ENCODE measurements around the gene TTR. TPM values are rescaled to one million over a fixed set of nuclear protein-coding genes. Genes with fewer than 3 reads are reported as not detected.

TTR gene
- total RNA-seq, 1 experiment from 2014 or later = not detected

GRCh38 chr18:31619291-31619690 is 27.6 kb downstream of the TTR start:
- Histone ChIP-seq H3K9me3 (ENCODE audit: low read length) (no peaks in the 10 kb centered on the region), H3K79me2 (ENCODE audit: low read length) (no peaks in the 10 kb centered on the region), H3K9ac (ENCODE audit: low read length) (no peak overlapping the region), H3F3A (ENCODE audit: low read length, unreplicated experiment) (no peaks in the 10 kb centered on the region), H3K4me1 (ENCODE audit: insufficient read depth, low read length) (no peaks in the 10 kb centered on the region), H3K36me3 (ENCODE audit: low read depth, low read length) (no peaks in the 10 kb centered on the region), H3K4me2 (ENCODE audit: low read length) (no peak overlapping the region), H4K20me1 (ENCODE audit: low read length) (no peaks in the 10 kb centered on the region), H3K4me3 (ENCODE audit: low read length) (no peak overlapping the region), H3K27me3 (ENCODE audit: low read length) (no peaks in the 10 kb centered on the region), H3K9me2 (replicated peaks; ENCODE audit: low read length) (no peaks in the 10 kb centered on the region), H2AFZ (ENCODE audit: low read length) (no peak overlapping the region), H3K27ac (ENCODE audit: low read length) (no peak overlapping the region)
- peak; percentile 6 for DNase-seq
- TF ChIP-seq CTCF (conservative IDR thresholded peaks at IDR 0.05; ENCODE audit: low read depth, low read length) = no peak
- TF ChIP-seq EZH2 (IDR thresholded peaks at IDR 0.05; ENCODE audit: low read length, unreplicated experiment) = no peak
- no peak for TF ChIP-seq EZH2phosphoT487 (IDR thresholded peaks at IDR 0.05; ENCODE audit: borderline replicate concordance, low read length)
- ChIA-PET POLR2A (ENCODE audit: unreplicated experiment) (interaction anchor here (0.5 kb wide), 1 partner anchor 31 kb away, joined by 3 read pairs; no protein-coding TSS in a partner anchor), CTCF (no interaction called here)
- no peak for ATAC-seq
- no TSS peak for BruUV-seq (replicated peaks)
- intact Hi-C loops (cut with micrococcal nuclease) = no loop called here

GRCh38 chr18:31624892-31625640 is 33.4 kb downstream of the TTR start:
- Histone ChIP-seq H3K27me3 (ENCODE audit: low read length) (no peaks in the 10 kb centered on the region), H3K27ac (ENCODE audit: low read length) (no peak overlapping the region), H4K20me1 (ENCODE audit: low read length) (no peaks in the 10 kb centered on the region), H3K36me3 (ENCODE audit: low read depth, low read length) (no peaks in the 10 kb centered on the region), H3K4me2 (ENCODE audit: low read length) (no peak overlapping the region), H3K4me3 (ENCODE audit: low read length) (no peak overlapping the region), H3K79me2 (ENCODE audit: low read length) (no peaks in the 10 kb centered on the region), H3K9me3 (ENCODE audit: low read length) (no peaks in the 10 kb centered on the region), H3K9me2 (replicated peaks; ENCODE audit: low read length) (no peaks in the 10 kb centered on the region), H3F3A (ENCODE audit: low read length, unreplicated experiment) (no peaks in the 10 kb centered on the region), H2AFZ (ENCODE audit: low read length) (no peak overlapping the region), H3K4me1 (ENCODE audit: insufficient read depth, low read length) (no peaks in the 10 kb centered on the region), H3K9ac (ENCODE audit: low read length) (no peak overlapping the region)
- DNase-seq (no peak), ATAC-seq (no peak)
- intact Hi-C loops (cut with micrococcal nuclease) = no loop called here
- TF ChIP-seq CTCF (conservative IDR thresholded peaks at IDR 0.05; ENCODE audit: low read depth, low read length) (no peak), EZH2 (IDR thresholded peaks at IDR 0.05; ENCODE audit: low read length, unreplicated experiment) (no peak), EZH2phosphoT487 (IDR thresholded peaks at IDR 0.05; ENCODE audit: borderline replicate concordance, low read length) (no peak)
- BruUV-seq (replicated peaks) = no TSS peak
- CTCF ChIA-PET = no interaction called here
- POLR2A ChIA-PET (ENCODE audit: unreplicated experiment) = no interaction called here

GRCh38 chr18:31626409-31626808 is 34.7 kb downstream of the TTR start:
- Histone ChIP-seq H3K9ac (ENCODE audit: low read length) (no peak overlapping the region), H3F3A (ENCODE audit: low read length, unreplicated experiment) (no peaks in the 10 kb centered on the region), H4K20me1 (ENCODE audit: low read length) (no peaks in the 10 kb centered on the region), H3K36me3 (ENCODE audit: low read depth, low read length) (no peaks in the 10 kb centered on the region), H3K79me2 (ENCODE audit: low read length) (no peaks in the 10 kb centered on the region), H2AFZ (ENCODE audit: low read length) (no peak overlapping the region), H3K4me2 (ENCODE audit: low read length) (no peak overlapping the region), H3K9me2 (replicated peaks; ENCODE audit: low read length) (no peaks in the 10 kb centered on the region), H3K27ac (ENCODE audit: low read length) (no peak overlapping the region), H3K9me3 (ENCODE audit: low read length) (no peaks in the 10 kb centered on the region), H3K4me3 (ENCODE audit: low read length) (no peak overlapping the region), H3K27me3 (ENCODE audit: low read length) (no peaks in the 10 kb centered on the region), H3K4me1 (ENCODE audit: insufficient read depth, low read length) (no peaks in the 10 kb centered on the region)
- ChIA-PET POLR2A (ENCODE audit: unreplicated experiment) (no interaction called here), CTCF (no interaction called here)
- intact Hi-C loops (cut with micrococcal nuclease) = no loop called here
- ATAC-seq (no peak), DNase-seq (no peak)
- TF ChIP-seq EZH2 (IDR thresholded peaks at IDR 0.05; ENCODE audit: low read length, unreplicated experiment) (no peak), CTCF (conservative IDR thresholded peaks at IDR 0.05; ENCODE audit: low read depth, low read length) (no peak), EZH2phosphoT487 (IDR thresholded peaks at IDR 0.05; ENCODE audit: borderline replicate concordance, low read length) (no peak)
- no TSS peak for BruUV-seq (replicated peaks)
